Kidney epithelial cell (primary cell): ENCODE measurements around the gene OTULINL. TPM values are rescaled to one million over a fixed set of nuclear protein-coding genes. Genes with fewer than 3 reads are reported as not detected.

Experiments
- DNase-seq: peaks from one replicate; pipeline ENCODE4 v3.0.0-alpha.2; 2010; ENCODE audit warnings: low read depth
- H3K27me3 ChIP-seq: 2 replicates; pipeline ENCODE4 v1.6.0; 2011; ENCODE audit warnings: low read length; ENCODE audit not compliant: control insufficient read depth, insufficient read depth
- H3K36me3 ChIP-seq: 2 replicates; pipeline ENCODE4 v1.5.1; 2011; ENCODE audit warnings: low read length; ENCODE audit not compliant: control insufficient read depth, insufficient read depth
- H3K4me3 ChIP-seq: 2 replicates; pipeline ENCODE4 v1.5.1; 2011; ENCODE audit warnings: low read depth, mild to moderate bottlenecking, control low read depth, low read length
- CTCF ChIP-seq: IDR thresholded peaks from 2 replicates; pipeline ENCODE4 v1.5.1; 2011; ENCODE audit warnings: mild to moderate bottlenecking, moderate library complexity, low read length, control low read depth, inconsistent platforms; ENCODE audit not compliant: insufficient read depth, poor library complexity, severe bottlenecking
- total RNA-seq: library from RNA; depleted of rRNA; stranded (reverse); fragments of >200 nt; gene quantifications from 2 replicates; pipeline ENCODE4 v1.2.3, GENCODE V29; 2015

OTULINL gene
- total RNA-seq, 1 donor from 2014 or later: 1.8 TPM

GRCh38 chr5:14584848-14585247, 3.3 kb downstream of the OTULINL start:
- no peaks in the 10 kb centered on the region for H3K36me3 ChIP-seq
- peaks cover 15% of the 10 kb centered on the region for H3K27me3 ChIP-seq
- no peak for TF ChIP-seq CTCF
- no peak for DNase-seq
- H3K4me3 ChIP-seq: no peak overlapping the region

GRCh38 chr5:14587150-14587549, 5.6 kb downstream of the OTULINL start:
- TF ChIP-seq CTCF: no peak
- Histone ChIP-seq H3K4me3 (no peak overlapping the region), H3K36me3 (no peaks in the 10 kb centered on the region), H3K27me3 (peaks cover 8% of the 10 kb centered on the region)
- DNase-seq: no peak

GRCh38 chr5:14588145-14588544, 6.6 kb downstream of the OTULINL start:
- no peak overlapping the region for H3K4me3 ChIP-seq
- H3K27me3 ChIP-seq: no peaks in the 10 kb centered on the region
- H3K36me3 ChIP-seq: no peaks in the 10 kb centered on the region
- DNase-seq: no peak
- no peak for TF ChIP-seq CTCF

- H3K4me3 ChIP-seq: no peak overlapping the region
- DNase-seq: no peak
- no peaks in the 10 kb centered on the region for H3K27me3 ChIP-seq
- H3K36me3 ChIP-seq: no peaks in the 10 kb centered on the region
- TF ChIP-seq CTCF: no peak
These were observed 7.4 kb downstream of the OTULINL start for GRCh38 chr5:14588758-14589543.

GRCh38 chr5:14590949-14591348, 9.4 kb downstream of the OTULINL start:
- no peaks in the 10 kb centered on the region for H3K27me3 ChIP-seq
- TF ChIP-seq CTCF: no peak

GRCh38 chr5:14591548-14591947, 10.0 kb downstream of the OTULINL start:
- TF ChIP-seq CTCF: no peak
- no peak for DNase-seq
- Histone ChIP-seq H3K27me3 (no peaks in the 10 kb centered on the region), H3K36me3 (no peaks in the 10 kb centered on the region), H3K4me3 (no peak overlapping the region)

More at GRCh38 chr5:14590949-14591348, 9.4 kb downstream of the OTULINL start:
- H3K4me3 ChIP-seq: no peak overlapping the region
- DNase-seq: no peak
- H3K36me3 ChIP-seq: no peaks in the 10 kb centered on the region
